SU-DHL-6 (cell line): ENCODE results near the gene CMKLR1.

Experiments used
- H2AFZ ChIP-seq: fragments of 200-600 bp; sonication (generic); 2 replicates; pipeline ENCODE4 v1.6.1; 2014; ENCODE audit warnings: low read depth, mild to moderate bottlenecking, moderate library complexity, mixed read lengths, antibody characterized with exemption, low read length; ENCODE audit not compliant: severe bottlenecking
- H3F3A ChIP-seq: fragments of 200-600 bp; shearing (Covaris generic); 2 replicates; pipeline ENCODE4 v1.6.0; 2016; ENCODE audit warnings: antibody characterized with exemption, mild to moderate bottlenecking; ENCODE audit not compliant: insufficient read depth
- H3K27ac ChIP-seq: fragments of 200-600 bp; sonication (generic); 2 replicates; pipeline ENCODE4 v1.5.1; 2016; ENCODE audit warnings: low read depth, mild to moderate bottlenecking, low read length, moderate library complexity, mixed read lengths
- H3K27me3 ChIP-seq: fragments of 200-600 bp; sonication (generic), shearing (Covaris generic); 2 replicates; pipeline ENCODE4 v1.6.0; 2014; ENCODE audit warnings: mild to moderate bottlenecking, low read length
- H3K36me3 ChIP-seq: fragments of 200-600 bp; sonication (generic); 2 replicates; pipeline ENCODE4 v1.6.1; 2014; ENCODE audit warnings: mild to moderate bottlenecking, low read length, mixed read lengths
- H3K4me2 ChIP-seq: fragments of 300-600, 200-600 bp; shearing (Covaris generic), sonication (generic); 2 replicates; pipeline ENCODE4 v1.6.0; 2014; ENCODE audit warnings: low read length, low read depth, mild to moderate bottlenecking; ENCODE audit not compliant: poor library complexity, severe bottlenecking
- H3K4me3 ChIP-seq: fragments of 200-600 bp; sonication (generic); 2 replicates; pipeline ENCODE4 v1.5.1; 2014; ENCODE audit warnings: antibody characterized with exemption, low read length, mild to moderate bottlenecking, mixed read lengths; ENCODE audit not compliant: insufficient read depth, poor library complexity, severe bottlenecking
- H3K79me2 ChIP-seq: fragments of 200-600 bp; sonication (generic); 2 replicates; pipeline ENCODE4 v1.6.1; 2014; ENCODE audit warnings: mild to moderate bottlenecking, low read length, moderate library complexity; ENCODE audit not compliant: insufficient read depth
- H3K9ac ChIP-seq: fragments of 200-600 bp; sonication (generic); 2 replicates; pipeline ENCODE4 v1.7.0; 2014; ENCODE audit warnings: mild to moderate bottlenecking, low read length
- H3K9me2 ChIP-seq: fragments of 200-600 bp; sonication (generic); replicated peaks from 2 replicates; pipeline ENCODE4 v1.6.1; 2014; ENCODE audit warnings: low read length; ENCODE audit not compliant: insufficient read depth
- H3K9me3 ChIP-seq: fragments of 200-600 bp; sonication (generic); 2 replicates; pipeline ENCODE4 v1.6.1; 2014; ENCODE audit warnings: low read length, mixed read lengths; ENCODE audit not compliant: insufficient read depth
- H4K20me1 ChIP-seq: fragments of 200-600 bp; sonication (generic); 2 replicates; pipeline ENCODE4 v1.6.1; 2014; ENCODE audit warnings: low read depth, mild to moderate bottlenecking, antibody characterized with exemption, low read length, moderate library complexity, mixed read lengths
- EZH2phosphoT487 ChIP-seq: fragments of 200-600 bp; sonication (generic), shearing (Covaris generic); conservative IDR thresholded peaks from 2 replicates; pipeline ENCODE4 v1.6.1; 2018; ENCODE audit warnings: mild to moderate bottlenecking, antibody characterized with exemption, low read length, moderate library complexity, mixed read lengths
- TF ChIP-seq, protein P1 (sequence below): fragments of 200-600 bp; sonication (generic); IDR thresholded peaks from one replicate; pipeline ENCODE4 v1.5.1; 2017; ENCODE audit warnings: antibody characterized with exemption, mild to moderate bottlenecking, low read length, moderate library complexity; ENCODE audit not compliant: insufficient read depth, poor library complexity, severe bottlenecking

The CMKLR1 gene

DNA sequence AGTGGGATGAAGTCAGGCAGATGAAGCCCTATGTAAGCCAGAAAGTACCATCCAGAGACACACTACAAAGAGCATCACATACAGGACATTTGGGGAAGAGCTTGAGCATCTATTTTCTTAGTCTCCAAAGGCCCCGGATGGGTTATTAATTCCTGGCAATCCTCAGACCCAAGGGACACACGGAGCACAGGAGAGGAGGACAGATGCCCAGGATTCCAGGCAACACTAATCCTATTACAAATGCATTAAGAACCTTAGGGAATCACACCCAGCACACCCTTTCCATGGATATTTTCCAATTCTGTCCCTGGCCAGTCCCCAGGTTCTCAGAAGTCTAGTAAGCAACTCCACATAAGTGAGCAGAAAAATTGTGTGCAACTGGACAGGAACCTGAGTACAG lies 65.9 kb downstream of the CMKLR1 start:
- H3K27ac ChIP-seq, result no peak overlapping the region

DNA sequence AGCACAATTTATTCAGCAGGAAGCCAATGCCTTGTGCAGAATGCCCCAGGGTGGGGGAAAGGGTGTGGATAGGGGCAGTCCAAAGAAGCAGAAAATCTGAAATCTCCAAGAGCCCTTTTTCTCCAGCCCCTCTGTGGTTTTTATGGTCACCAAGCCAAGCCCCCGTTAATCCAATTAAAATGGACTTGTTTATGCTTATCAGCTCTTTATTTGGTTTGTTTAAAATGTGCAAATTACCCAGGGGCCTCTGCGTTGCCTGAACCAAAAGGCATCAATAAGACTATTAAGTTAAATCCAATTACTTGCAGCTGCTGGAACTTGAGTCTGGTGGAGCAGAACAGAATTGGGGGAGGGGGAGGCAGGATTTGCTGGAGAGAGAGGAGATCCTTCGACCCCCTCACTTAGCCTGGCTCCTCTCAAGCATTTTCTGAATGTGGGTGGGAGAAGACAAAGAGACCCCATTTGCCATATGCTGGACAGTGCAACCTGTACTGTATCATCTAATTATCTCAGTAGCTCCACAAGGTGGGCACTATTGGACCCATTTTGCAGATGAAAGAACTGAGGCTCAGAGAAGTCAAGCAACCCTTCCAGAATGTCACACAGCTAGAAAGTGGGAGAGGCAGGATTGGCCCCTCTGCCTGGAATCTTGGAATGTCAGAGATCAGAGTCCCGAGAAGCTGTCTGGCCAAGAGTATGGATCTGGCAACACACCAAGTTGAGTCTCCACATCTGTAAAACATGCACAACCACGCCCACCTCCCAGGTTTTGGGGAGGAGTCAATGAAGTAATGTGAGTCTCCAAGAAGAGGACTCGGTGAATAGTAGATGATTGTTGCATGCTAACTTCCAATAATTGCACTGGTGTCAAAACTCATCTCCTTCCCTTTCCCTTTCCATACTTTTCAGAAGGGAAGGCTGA lies 66.9 kb downstream of the CMKLR1 start:
- no peak overlapping the region for H3K27ac ChIP-seq
- H3K4me2 ChIP-seq, result no peak overlapping the region
- H4K20me1 ChIP-seq, result no peaks in the 10 kb centered on the region
- H3K9me3 ChIP-seq, result no peaks in the 10 kb centered on the region
- no peak for TF ChIP-seq EZH2phosphoT487
- TF ChIP-seq, protein P1, sequence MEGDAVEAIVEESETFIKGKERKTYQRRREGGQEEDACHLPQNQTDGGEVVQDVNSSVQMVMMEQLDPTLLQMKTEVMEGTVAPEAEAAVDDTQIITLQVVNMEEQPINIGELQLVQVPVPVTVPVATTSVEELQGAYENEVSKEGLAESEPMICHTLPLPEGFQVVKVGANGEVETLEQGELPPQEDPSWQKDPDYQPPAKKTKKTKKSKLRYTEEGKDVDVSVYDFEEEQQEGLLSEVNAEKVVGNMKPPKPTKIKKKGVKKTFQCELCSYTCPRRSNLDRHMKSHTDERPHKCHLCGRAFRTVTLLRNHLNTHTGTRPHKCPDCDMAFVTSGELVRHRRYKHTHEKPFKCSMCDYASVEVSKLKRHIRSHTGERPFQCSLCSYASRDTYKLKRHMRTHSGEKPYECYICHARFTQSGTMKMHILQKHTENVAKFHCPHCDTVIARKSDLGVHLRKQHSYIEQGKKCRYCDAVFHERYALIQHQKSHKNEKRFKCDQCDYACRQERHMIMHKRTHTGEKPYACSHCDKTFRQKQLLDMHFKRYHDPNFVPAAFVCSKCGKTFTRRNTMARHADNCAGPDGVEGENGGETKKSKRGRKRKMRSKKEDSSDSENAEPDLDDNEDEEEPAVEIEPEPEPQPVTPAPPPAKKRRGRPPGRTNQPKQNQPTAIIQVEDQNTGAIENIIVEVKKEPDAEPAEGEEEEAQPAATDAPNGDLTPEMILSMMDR, result no peak
- no peaks in the 10 kb centered on the region for H3K79me2 ChIP-seq
- no peak overlapping the region for H3K9ac ChIP-seq
- H3K4me3 ChIP-seq, result no peak overlapping the region
- no peaks in the 10 kb centered on the region for H3K9me2 ChIP-seq
- no peak overlapping the region for H2AFZ ChIP-seq
- no peaks in the 10 kb centered on the region for H3K27me3 ChIP-seq
- no peaks in the 10 kb centered on the region for H3F3A ChIP-seq
- H3K36me3 ChIP-seq, result no peaks in the 10 kb centered on the region

More for the DNA sequence above, 65.9 kb downstream of the CMKLR1 start:
- no peak overlapping the region for H3K4me2 ChIP-seq
- no peaks in the 10 kb centered on the region for H3K9me3 ChIP-seq
- H3F3A ChIP-seq, result no peaks in the 10 kb centered on the region
- no peaks in the 10 kb centered on the region for H3K36me3 ChIP-seq
- TF ChIP-seq, protein P1, result no peak
- TF ChIP-seq EZH2phosphoT487, result no peak
- no peaks in the 10 kb centered on the region for H3K27me3 ChIP-seq
- H3K4me3 ChIP-seq, result no peak overlapping the region
- no peaks in the 10 kb centered on the region for H3K9me2 ChIP-seq
- no peak overlapping the region for H2AFZ ChIP-seq
- no peaks in the 10 kb centered on the region for H4K20me1 ChIP-seq
- no peak overlapping the region for H3K9ac ChIP-seq
- no peaks in the 10 kb centered on the region for H3K79me2 ChIP-seq

DNA sequence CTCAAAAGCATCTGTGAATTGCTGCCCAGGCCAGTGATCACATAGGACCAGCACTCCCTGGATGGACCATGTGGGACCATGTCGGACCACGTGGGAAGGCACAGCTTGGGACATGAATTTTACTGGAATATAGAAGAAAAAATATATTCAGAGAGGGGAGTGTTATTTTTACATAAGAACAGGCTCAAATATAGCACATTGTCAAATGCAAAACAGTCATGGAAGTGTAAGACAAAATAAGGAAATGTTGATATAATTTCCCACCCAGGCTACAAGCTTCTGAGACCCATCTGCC lies 68.3 kb downstream of the CMKLR1 start:
- no peak overlapping the region for H3K4me3 ChIP-seq
- no peak overlapping the region for H3K27ac ChIP-seq
- TF ChIP-seq, protein P1, result no peak
- no peak for TF ChIP-seq EZH2phosphoT487

More for the DNA sequence above, 68.3 kb downstream of the CMKLR1 start:
- Histone ChIP-seq H3F3A (no peaks in the 10 kb centered on the region), H3K27me3 (no peaks in the 10 kb centered on the region), H3K9me3 (no peaks in the 10 kb centered on the region), H3K79me2 (no peaks in the 10 kb centered on the region), H3K36me3 (no peaks in the 10 kb centered on the region), H4K20me1 (no peaks in the 10 kb centered on the region), H3K9ac (no peak overlapping the region), H3K9me2 (no peaks in the 10 kb centered on the region), H3K4me2 (no peak overlapping the region), H2AFZ (no peak overlapping the region)
